Subcutaneous abdominal adipose tissue (tissue), 5 donors: ENCODE data around the gene CNTNAP5.

Experiments used
- H3K27ac ChIP-seq: one replicate; pipeline ENCODE4 v1.7.0; 2013; ENCODE audit warnings: low read depth, mild to moderate bottlenecking, inconsistent platforms, low read length, moderate library complexity
- H3K27me3 ChIP-seq, 5 donors: one replicate each; pipeline ENCODE4 v1.7.0; 2013; ENCODE audit warnings: low read length in 5 of 5, inconsistent platforms in 1 of 5; ENCODE audit not compliant: control insufficient read depth in 5 of 5, insufficient read depth in 4 of 5
- H3K36me3 ChIP-seq, 5 donors: one replicate each; pipeline ENCODE4 v1.7.0; 2013; ENCODE audit warnings: low read length in 5 of 5; ENCODE audit not compliant: control insufficient read depth in 5 of 5, insufficient read depth in 5 of 5
- H3K4me1 ChIP-seq, 5 donors: one replicate each; pipeline ENCODE4 v1.7.0; 2013; ENCODE audit warnings: low read length in 5 of 5, mild to moderate bottlenecking in 3 of 5, moderate library complexity in 1 of 5; ENCODE audit not compliant: control insufficient read depth in 5 of 5, insufficient read depth in 5 of 5
- H3K4me3 ChIP-seq, 5 donors: one replicate each; pipeline ENCODE4 v1.7.0; 2013; ENCODE audit warnings: low read length in 5 of 5, low read depth in 1 of 5
- H3K9ac ChIP-seq, 5 donors: one replicate each; pipeline ENCODE4 v1.7.0; 2013; ENCODE audit warnings: low read length in 5 of 5, mild to moderate bottlenecking in 4 of 5, moderate library complexity in 3 of 5
- H3K9me3 ChIP-seq, 5 donors: one replicate each; pipeline ENCODE4 v1.7.0; 2013; ENCODE audit warnings: low read length in 5 of 5; ENCODE audit not compliant: control insufficient read depth in 5 of 5
- donor health status: healthy.
- donor health status: healthy.
- donor health status: healthy.
- donor health status: healthy.
- donor health status: healthy.

Gene CNTNAP5

GRCh38 chr2:124145982-124146381 lies 120.9 kb downstream of the CNTNAP5 start:
- Histone ChIP-seq H3K27ac (no peak overlapping the region), H3K9me3 (no peaks in the 10 kb centered on the region), H3K36me3 (no peaks in the 10 kb centered on the region), H3K4me1 (no peaks in the 10 kb centered on the region), H3K9ac (no peak overlapping the region), H3K4me3 (no peak overlapping the region), H3K27me3 (no peaks in the 10 kb centered on the region)

GRCh38 chr2:124147552-124147951 lies 122.5 kb downstream of the CNTNAP5 start:
- no peaks in the 10 kb centered on the region for H3K9me3 ChIP-seq
- H3K9ac ChIP-seq = no peak overlapping the region
- H3K27me3 ChIP-seq = no peaks in the 10 kb centered on the region
- H3K4me1 ChIP-seq = no peaks in the 10 kb centered on the region
- H3K27ac ChIP-seq = no peak overlapping the region
- H3K36me3 ChIP-seq = no peaks in the 10 kb centered on the region
- H3K4me3 ChIP-seq = no peak overlapping the region

DNA sequence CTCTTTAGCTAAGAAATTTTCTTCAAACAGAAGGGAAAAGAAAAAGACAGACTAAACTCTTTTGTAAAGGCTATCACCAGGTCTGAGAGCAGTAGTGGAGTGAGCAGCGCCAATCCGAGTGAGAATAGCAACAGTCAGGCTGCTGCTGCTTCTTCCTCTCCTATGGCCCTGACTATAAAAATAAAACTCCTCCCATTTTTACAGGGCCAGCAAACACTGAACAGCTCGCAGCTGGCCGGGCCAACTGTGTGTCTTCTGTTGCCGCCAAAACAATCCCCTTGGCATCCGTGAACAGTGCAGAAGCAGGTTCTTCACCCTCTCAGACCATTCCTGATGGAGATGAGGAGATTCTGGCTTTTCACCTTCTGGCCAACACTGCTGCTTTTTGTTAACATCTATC lies 124.5 kb downstream of the CNTNAP5 start:
- Histone ChIP-seq H3K4me3 (no peak overlapping the region), H3K27me3 (no peaks in the 10 kb centered on the region), H3K27ac (no peak overlapping the region), H3K9ac (no peak overlapping the region), H3K4me1 (no peaks in the 10 kb centered on the region), H3K36me3 (no peaks in the 10 kb centered on the region), H3K9me3 (no peaks in the 10 kb centered on the region)

- Histone ChIP-seq H3K9ac (no peak overlapping the region), H3K9me3 (no peaks in the 10 kb centered on the region), H3K4me3 (no peak overlapping the region), H3K27ac (no peak overlapping the region), H3K36me3 (no peaks in the 10 kb centered on the region), H3K27me3 (no peaks in the 10 kb centered on the region), H3K4me1 (no peaks in the 10 kb centered on the region)
Measured at GRCh38 chr2:124151691-124152090, 126.6 kb downstream of the CNTNAP5 start.

- Histone ChIP-seq H3K27ac (no peak overlapping the region), H3K9ac (no peak overlapping the region), H3K4me1 (no peaks in the 10 kb centered on the region), H3K9me3 (no peaks in the 10 kb centered on the region), H3K27me3 (no peaks in the 10 kb centered on the region), H3K4me3 (no peak overlapping the region), H3K36me3 (no peaks in the 10 kb centered on the region)
Measured at GRCh38 chr2:124153713-124154112, 128.6 kb downstream of the CNTNAP5 start.

DNA sequence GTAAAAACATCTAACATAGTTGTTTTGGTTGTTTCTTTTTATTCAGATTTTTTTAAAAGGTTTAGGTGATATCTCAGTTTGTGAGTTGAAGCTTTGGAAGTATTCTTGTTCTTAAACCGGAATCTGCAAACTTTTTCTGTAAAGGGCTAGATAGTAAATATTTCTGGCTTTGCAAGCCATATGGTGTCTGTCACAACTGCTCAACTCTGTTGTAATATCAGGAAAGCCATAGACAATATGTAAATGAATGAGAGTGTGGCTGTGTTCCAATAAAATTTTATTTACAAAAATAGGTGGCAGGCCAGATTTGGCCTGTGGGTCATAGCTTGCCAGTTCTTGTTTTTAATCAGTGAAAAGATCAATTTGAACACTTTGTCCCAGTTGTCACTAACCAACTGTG lies 134.1 kb downstream of the CNTNAP5 start:
- Histone ChIP-seq H3K9me3 (no peaks in the 10 kb centered on the region), H3K4me1 (no peaks in the 10 kb centered on the region), H3K9ac (no peak overlapping the region), H3K27ac (no peak overlapping the region), H3K36me3 (no peaks in the 10 kb centered on the region), H3K4me3 (no peak overlapping the region), H3K27me3 (no peaks in the 10 kb centered on the region)

- H3K9ac ChIP-seq = no peak overlapping the region
- H3K9me3 ChIP-seq = no peaks in the 10 kb centered on the region
- H3K27ac ChIP-seq = no peak overlapping the region
- no peak overlapping the region for H3K4me3 ChIP-seq
- no peaks in the 10 kb centered on the region for H3K4me1 ChIP-seq
- no peaks in the 10 kb centered on the region for H3K36me3 ChIP-seq
- H3K27me3 ChIP-seq = no peaks in the 10 kb centered on the region
Measured at GRCh38 chr2:124161542-124161941, 136.5 kb downstream of the CNTNAP5 start.

- Histone ChIP-seq H3K27ac (no peak overlapping the region), H3K27me3 (no peaks in the 10 kb centered on the region), H3K36me3 (no peaks in the 10 kb centered on the region), H3K9ac (no peak overlapping the region), H3K4me3 (no peak overlapping the region), H3K4me1 (no peaks in the 10 kb centered on the region), H3K9me3 (no peaks in the 10 kb centered on the region)
Measured at GRCh38 chr2:124162256-124162655, 137.2 kb downstream of the CNTNAP5 start.

DNA sequence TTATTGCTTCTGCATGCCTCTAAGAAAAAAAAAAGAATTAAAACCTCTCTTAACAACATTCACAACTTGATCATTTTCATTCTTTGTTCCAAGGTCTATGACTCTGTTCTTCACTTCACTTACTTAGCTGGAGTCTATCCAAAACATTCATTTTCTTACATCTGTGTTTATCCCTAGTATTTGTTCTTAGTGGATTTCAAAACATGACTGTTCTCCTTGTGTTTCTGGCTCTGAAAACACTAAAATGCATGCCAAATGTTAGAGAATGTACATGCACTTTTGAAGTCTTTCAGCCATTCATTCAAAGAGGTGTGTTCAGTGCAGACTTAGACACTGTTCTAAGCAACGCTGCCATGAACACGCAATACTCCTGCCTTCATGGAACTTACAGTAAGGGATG lies 138.8 kb downstream of the CNTNAP5 start:
- Histone ChIP-seq H3K27ac (no peak overlapping the region), H3K36me3 (no peaks in the 10 kb centered on the region), H3K4me3 (no peak overlapping the region), H3K9ac (no peak overlapping the region), H3K4me1 (no peaks in the 10 kb centered on the region), H3K27me3 (no peaks in the 10 kb centered on the region), H3K9me3 (peaks cover 0 to 3% (median 0%) of the 10 kb centered on the region in 5 donors)

DNA sequence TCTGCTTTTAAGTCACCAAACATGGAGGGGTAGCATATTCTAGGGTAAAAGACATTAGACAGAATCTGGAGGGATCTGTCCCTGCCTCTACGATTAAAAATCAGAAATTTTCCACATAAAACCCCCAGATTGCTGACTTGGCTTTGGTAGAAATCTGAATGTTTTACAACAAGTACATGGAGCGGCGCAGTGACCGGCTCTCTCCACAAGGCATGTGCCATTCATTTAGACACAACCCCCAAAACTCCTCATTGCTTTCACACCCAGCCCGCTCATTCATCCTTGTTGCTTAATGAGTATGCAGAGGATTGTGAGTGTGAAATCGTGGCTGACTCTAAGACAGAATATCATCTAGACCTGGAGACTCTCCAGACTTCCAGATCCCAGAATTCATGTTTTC lies 140.6 kb downstream of the CNTNAP5 start:
- Histone ChIP-seq H3K27me3 (no peaks in the 10 kb centered on the region), H3K9ac (no peak overlapping the region), H3K4me3 (no peak overlapping the region), H3K4me1 (no peaks in the 10 kb centered on the region), H3K27ac (no peak overlapping the region), H3K36me3 (no peaks in the 10 kb centered on the region), H3K9me3 (peaks cover 0 to 4% (median 0%) of the 10 kb centered on the region in 5 donors)

GRCh38 chr2:124171472-124172063 lies 146.5 kb downstream of the CNTNAP5 start:
- Histone ChIP-seq H3K9ac (no peak overlapping the region), H3K9me3 (peaks cover 0 to 8% (median 4%) of the 10 kb centered on the region in 5 donors), H3K27me3 (no peaks in the 10 kb centered on the region), H3K4me1 (no peaks in the 10 kb centered on the region), H3K36me3 (no peaks in the 10 kb centered on the region), H3K4me3 (no peak overlapping the region), H3K27ac (no peak overlapping the region)
